ENCODE measurements around the gene WDTC1. TPM values are rescaled to one million over a fixed set of nuclear protein-coding genes. Genes with fewer than 3 reads are reported as not detected.

WDTC1 gene
- total and polyA plus RNA-seq, 2 of the 13 experiments (the other 11 are each of a cell fraction or from before 2014, with no cell fraction given) = 5.5 TPM

GRCh38 chr1:27357281-27358037, 123.0 kb downstream of the WDTC1 start (continued):
- TF ChIP-seq ZBTB40 (IDR thresholded peaks at IDR 0.05) (no peak), ZBTB40 (CRISPR knock-in tag; IDR thresholded peaks at IDR 0.05) (no peak), IRF1 (CRISPR knock-in tag; IDR thresholded peaks at IDR 0.05; ENCODE audit: low read depth) (peak; percentile 61; the same call in 1 of the 2 replicates), ZBTB26 (CRISPR knock-in tag; IDR thresholded peaks at IDR 0.05; ENCODE audit: borderline replicate concordance) (no peak), TOE1 (CRISPR knock-in tag; IDR thresholded peaks at IDR 0.05) (no peak), ZSCAN9 (CRISPR knock-in tag; IDR thresholded peaks at IDR 0.05; ENCODE audit: borderline replicate concordance) (no peak), NCOA1 (CRISPR knock-in tag; IDR thresholded peaks at IDR 0.05) (no peak), DRAP1 (CRISPR knock-in tag; IDR thresholded peaks at IDR 0.05) (0 out of 2 replicates have a peak, but pooled peaks have one; percentile 20), ZNF777 (CRISPR knock-in tag; IDR thresholded peaks at IDR 0.05) (peak; percentile 29; the same call in 1 of the 2 replicates), GATAD1 (CRISPR knock-in tag; IDR thresholded peaks at IDR 0.05) (no peak), RARG (CRISPR knock-in tag; IDR thresholded peaks at IDR 0.05; ENCODE audit: low read depth) (no peak), NFAT5 (CRISPR knock-in tag; IDR thresholded peaks at IDR 0.05) (no peak)
